GM21367 (cell line): ENCODE measurements around the gene BCAP29.
A peak's percentile ranks its signal among the peaks of the same experiment; 100 is the strongest.
"Not testable (repeated sequence)": the region's sequence is repeated elsewhere in the genome, so short reads cannot be mapped to it uniquely, and the experiment has no call there.

Experiments
- ATAC-seq: cut with Tn5 transposase; IDR thresholded peaks from one replicate; pipeline ENCODE4 v1.9.1; 2021; ENCODE audit not compliant: unreplicated experiment

BCAP29 gene, protein sequence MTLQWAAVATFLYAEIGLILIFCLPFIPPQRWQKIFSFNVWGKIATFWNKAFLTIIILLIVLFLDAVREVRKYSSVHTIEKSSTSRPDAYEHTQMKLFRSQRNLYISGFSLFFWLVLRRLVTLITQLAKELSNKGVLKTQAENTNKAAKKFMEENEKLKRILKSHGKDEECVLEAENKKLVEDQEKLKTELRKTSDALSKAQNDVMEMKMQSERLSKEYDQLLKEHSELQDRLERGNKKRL

DNA sequence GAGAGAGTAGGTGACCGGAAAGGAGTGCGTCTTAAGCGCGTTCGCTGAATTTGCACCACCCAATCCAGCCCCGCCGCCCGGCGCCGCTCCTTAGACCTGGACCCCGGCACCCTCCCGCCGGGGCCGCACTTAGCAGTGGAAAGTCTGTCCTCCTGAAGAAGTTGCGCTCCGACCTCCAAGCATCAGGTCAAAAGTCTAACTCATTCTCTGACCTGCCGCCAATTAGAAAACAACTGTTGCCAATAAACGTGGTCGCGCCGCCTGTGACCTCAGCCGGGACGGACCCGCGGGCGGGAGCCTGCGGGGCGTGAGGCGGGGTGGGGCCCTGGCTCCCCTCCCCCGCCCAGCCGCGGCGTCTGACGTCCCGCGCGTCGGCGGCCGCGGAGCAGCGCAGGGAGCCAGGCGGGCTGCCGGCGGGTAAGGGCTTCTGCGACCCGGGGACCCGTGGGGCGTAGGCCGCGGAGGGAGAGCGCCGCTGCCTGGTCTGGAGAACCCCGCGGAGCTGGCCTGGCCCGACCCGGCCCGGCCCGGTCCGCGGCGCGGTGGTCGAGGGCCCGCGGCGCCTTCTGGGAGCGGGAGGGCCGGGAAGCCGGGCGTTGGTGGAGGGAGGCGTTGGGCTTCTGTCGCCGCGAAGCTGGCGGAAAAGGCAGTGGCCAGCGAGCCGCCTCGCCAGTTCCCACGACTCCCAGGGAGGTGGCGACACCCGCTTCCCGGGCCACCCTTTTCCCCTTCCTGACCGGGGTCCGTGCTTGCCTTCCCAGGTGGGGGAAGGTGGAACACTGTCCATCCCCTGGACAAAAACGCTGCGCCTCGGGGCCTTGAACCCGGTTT, at the start of gene BCAP29:
BCAP29 (plus strand) TSS at position 362 of the 831 bp plus-strand sequence. CDS start 527 bp downstream, outside the sequence.
- peak; percentile 83 for ATAC-seq

DNA sequence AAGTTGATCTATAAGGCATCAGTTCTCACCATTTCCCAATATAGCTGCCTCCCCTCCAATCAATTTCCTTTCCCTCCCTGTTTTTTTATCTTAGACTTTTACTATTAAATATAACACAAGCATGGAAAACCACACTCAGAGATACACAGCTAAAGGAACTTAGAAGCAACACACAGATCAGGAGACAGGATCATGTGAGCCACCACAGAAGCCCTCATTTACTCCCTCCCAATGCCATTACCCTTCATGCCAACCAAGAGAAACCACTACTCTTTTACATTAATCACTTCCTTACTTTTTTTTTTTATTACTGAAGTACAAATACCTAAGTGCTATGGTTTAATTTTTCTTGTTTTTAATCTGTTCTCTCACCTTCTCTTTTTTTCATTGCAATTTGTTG, 49.3 kb upstream of the BCAP29 start:
- no peak for ATAC-seq

DNA sequence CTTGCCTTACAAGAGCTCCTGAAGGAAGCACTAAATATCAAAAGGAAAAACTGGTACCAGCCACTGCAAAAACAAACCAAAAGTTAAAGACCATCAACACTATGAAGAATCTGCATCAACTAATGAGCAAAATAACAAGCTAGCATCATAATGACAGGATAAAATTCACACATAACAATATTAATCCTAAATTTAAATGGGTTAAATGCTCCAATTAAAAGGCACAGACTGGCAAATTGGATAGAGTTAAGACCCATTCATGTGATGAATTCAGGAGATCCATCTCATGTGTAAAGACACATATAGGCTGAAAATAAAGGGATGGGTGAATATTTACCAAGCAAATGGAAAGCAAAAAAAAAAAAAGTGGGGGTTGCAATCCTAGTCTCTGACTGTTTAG, 45.9 kb upstream of the BCAP29 start:
- ATAC-seq: no peak

DNA sequence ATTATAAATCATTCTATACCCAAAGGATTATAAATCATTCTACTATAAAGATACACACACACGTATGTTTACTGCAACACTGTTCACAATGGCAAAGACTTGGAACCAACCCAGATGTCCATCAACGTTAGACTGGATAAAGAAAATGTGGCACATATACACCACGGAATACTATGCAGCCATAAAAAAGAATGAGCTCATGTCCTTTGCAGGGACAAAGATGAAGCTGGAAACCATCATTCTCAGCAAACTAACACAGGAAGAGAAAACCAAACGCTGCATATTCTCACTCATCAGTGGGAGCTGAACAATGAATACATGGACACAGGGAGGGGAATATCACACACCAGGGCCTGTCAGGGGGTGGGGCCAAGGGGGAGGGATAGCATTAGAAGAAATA, 42.8 kb upstream of the BCAP29 start:
- ATAC-seq: not testable (repeated sequence)

DNA sequence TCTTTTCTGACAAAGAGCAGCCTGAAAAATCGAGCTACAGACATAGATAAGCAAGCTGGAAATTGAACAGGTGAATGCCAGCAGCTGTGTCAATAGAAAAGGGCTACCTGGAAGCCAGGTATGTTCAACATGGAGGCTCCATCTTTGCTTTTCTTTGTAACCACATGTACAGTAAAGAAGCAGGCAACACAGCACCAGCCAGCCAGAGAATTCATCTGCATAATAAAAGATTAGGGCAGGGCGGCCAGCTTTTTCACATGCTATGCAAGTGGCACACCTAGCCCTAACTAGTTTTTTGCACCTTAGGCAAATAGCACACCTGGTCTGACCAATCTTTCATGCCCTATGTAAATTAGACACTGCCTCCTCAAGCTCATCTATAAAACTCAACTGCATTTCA, 42.0 kb upstream of the BCAP29 start:
- no peak for ATAC-seq

DNA sequence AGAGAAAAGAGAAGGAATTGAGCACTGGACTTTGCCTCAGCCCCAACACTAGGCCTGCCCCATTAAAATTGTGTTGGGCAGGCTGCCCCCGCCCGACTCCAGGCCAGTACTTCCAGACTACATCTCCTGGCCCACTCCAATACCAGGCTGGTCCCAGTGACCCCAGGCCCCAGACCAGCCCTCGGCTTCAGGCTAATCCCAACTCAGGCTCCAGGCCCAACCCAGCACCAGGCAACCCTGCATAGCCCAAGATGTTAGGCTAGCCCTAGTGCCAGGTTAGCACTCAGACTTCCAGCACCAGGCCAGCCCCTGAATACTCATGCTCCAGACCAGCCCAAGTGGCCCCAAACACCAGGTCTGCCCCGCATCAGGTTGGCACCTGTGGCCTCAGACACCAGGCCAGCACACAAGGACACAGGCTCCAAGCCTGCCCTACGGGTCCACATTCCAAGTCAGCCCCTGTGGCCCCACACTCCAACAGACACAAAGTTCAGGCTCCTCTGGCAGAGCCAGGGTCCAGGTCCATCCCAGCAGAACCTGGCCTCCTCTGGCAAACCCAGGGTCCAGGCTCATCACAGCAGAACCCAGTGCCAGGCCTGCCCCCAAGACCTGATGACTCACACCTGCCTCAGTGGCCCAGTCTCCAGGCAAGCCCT, 36.6 kb upstream of the BCAP29 start:
- ATAC-seq: no peak

DNA sequence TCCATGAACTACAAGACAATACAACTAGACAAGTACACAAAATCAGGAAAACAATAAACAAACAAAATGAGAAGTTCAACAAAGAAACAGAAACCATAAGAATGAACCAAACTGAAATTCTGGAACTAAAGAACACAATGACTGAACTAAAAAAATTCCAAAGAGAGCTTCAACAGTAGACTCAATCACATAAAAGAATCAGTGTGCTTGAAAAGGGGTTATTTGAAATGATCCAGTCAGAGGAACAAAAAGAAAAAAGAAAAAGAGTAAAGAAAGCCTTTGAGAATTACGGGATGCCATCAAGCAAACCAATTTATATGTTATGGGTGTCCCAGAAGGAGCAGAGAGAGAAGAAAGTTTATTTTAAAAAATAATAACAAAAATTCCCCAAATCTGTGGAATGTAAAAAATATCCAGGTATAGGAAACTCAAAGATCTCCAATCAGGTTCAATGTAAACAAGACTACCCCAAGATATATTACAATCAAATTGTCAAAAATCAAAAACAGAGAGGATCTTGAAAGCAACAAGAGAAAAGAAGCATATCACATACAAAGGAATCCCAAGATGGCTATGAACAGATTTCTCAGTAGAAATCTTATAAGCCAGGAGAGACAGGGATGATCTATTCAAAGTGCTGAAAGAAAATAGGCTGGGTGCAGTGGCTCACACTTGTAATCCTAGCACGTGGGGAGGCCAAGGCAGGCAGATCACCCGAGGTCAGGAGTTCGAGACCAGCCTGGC, 35.0 kb upstream of the BCAP29 start:
- ATAC-seq: no peak

DNA sequence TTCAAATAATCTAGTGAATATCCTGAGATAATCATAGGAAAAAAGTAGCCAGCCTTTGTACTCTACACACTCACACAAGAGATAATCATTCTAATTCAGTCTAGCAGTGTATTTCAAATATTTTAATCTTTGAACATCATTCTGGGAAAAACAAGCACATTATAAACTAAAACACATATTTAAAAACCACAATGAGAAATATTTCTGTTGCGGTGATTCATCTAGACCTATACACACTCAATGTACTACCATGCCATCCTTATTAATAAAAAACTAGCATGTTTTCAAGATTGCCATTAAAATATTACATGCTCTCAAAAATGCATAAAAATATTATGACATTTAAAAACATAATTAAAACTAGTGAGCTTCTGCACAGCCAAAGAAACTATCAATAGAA, 28.1 kb upstream of the BCAP29 start:
- no peak for ATAC-seq

DNA sequence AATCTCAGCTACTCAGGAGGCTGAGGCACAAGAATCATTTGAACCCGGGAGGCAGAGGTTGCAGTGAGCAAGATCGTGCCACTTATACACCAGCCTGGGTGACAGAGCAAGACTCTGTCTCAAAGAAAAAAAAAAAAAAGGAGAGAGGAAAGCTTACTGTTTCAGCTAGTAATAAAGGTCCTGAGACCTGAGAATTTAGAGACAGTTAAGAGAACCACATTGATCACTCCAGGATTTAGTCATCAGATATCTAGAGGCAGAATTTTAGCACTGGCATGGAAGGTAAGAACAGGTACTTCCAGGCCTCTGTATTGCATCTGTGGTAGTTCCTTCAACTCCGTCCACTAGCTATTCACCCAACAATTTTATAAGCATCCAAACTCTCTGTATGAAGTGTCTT, 24.2 kb upstream of the BCAP29 start:
- ATAC-seq: no peak

DNA sequence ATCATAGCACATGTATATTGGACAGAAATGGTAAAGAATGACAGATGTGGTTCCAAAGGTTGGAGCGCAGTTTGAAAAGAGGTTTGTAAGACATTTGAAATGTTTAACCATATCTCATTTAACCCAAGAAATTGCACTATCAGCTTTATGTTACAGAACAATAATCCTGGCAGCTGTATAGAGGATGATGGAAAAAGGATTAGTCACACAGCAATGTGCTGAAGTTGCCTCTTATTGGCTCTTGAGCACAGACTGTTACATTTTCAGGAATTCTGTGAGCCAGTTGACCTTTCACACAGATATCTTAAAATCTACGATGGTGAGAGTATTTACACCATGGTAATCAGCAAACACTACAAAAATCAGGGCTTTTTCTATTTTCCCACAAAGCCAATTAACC, 20.2 kb upstream of the BCAP29 start:
- no peak for ATAC-seq

DNA sequence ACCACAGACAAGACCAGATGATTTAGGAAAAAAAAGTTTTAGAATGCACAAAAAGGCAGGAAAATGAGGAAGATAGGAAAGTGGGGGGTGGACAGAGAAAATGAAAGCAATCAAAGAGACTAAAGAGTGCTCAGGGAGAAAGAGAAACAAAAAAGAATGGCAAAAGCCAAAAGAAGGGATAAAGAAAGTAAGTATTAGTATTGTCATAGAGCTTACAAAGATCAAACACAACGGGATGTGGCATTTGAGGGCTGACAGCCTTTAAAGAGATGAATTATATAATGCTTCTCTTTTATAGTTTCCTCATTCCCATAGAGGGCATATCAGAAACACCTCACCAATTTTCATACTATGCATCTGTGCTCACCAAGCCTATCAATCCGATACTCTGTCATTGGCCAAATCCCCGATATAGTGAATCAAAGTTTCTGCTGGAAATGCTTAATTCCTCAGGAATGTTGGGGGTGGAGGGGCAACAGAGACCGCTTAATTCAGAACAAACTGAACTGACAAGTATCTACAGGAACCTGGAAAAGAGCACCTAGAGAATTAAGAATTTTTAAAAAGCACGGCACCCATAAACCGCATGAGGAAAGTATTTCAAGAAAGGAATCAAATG, 19.0 kb upstream of the BCAP29 start:
- ATAC-seq: no peak

DNA sequence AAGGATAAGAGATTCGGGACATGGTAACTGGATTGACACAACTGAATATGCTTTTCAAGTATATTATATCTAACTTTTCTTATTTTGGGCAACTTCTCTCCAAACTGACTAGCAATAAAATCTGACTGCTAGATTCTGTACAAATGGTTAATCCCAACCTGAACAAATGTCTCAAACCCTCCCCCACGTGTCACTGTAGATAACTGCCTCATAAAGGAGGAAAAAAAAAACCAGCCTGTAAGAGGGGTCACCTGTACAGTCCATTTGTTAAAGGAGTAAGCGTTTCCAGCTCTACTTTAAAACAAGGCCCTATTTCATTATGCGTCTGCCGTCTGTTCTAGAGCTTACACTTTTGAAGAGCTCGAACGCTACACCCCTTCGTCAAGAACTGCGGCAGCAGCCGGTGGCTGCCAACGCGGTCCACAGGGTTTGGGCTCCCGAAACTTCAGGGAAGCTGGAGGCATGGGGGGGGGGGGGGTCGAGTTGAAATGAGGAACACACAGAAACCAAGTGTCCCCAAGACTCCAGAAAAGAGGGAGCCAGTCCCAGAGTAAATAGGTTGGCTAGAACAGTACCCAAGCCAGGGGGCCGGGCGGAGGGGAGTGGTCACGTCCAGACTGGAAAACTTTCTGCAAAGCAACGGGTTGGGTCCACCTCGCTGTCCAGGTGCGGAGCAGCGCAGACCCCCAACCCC, 16.8 kb upstream of the BCAP29 start:
- ATAC-seq: peak; percentile 40

DNA sequence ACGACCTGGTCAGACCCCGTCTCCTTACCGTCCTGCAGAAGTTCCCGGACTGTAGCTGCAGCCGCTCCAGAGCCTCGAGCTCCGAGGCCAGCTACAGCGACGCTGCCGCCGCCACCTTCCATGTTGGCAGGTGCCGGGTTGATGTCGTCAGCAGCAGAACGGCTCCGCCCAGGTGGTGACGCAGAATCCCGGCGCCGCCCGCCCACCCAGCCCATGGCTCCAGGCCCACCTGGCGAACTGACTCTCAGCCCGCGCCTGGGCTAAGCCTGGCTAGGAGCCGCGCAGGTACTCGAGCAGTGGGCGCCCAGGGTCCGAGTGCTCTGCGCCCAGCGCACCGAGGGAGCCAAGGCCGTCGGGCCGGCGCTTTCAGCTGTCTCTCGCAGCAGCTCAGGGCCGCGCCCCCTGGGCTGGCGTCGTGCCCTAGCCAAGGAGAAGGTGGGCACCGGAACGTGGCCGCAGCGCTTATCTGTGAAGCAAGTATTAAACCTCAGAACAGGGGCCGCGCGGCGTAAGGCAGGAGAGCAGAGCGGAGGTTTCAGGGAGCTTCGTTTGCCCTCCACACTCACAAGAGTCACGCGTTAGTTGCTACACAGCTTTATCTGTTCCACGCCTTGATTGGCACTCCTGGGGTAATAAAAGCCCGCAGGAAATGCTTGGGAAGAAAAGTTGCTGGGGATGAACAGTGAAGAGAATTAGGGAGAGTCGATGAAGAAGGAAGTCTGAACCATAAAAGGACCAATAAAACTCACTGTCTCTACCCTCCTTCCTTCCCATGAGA, 16.1 kb upstream of the BCAP29 start, which contains the start of the genes COG5 and DUS4L:
COG5 (minus strand) TSS at position 146 of the 778 bp plus-strand sequence; CDS start at position 122, 24 bp downstream.
DUS4L (plus strand) TSS at position 197 of the 778 bp plus-strand sequence. CDS start 3,100 bp downstream, outside the sequence.
- ATAC-seq: peak; percentile 93

DNA sequence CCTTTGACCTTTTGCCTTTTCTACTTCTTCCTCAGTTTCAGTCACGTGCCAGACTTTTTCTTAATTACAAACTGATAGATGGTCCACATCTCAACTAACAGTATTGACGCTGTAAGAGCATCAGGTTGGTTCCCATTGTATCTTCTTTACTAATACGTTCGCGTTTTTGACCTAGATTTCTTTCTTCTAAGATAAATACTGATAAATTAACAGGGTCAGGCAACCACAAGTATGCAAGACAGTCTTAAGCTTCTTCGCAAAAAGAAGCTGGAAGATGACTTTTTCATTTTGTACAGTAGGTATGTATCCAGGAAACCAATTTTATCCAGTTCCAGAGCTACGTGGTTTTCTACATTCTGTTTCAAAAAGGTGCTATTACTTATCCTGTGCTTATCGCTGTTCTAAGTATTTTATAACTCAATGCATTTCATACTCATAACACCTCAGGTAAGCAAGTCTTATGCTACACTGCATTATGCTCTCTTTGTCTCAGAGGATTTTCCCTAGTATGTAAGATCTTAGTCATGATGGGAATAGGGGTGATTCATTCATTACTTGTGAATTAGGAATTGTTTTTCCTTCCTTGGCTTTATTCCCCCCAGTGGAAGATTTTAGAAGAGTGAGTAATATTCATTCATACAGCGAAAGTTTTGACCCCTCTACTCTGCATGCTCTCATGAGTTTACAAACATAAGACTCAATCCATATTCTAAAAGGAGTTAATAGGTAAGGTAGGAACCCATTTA, 15.3 kb upstream of the BCAP29 start:
- ATAC-seq: no peak

DNA sequence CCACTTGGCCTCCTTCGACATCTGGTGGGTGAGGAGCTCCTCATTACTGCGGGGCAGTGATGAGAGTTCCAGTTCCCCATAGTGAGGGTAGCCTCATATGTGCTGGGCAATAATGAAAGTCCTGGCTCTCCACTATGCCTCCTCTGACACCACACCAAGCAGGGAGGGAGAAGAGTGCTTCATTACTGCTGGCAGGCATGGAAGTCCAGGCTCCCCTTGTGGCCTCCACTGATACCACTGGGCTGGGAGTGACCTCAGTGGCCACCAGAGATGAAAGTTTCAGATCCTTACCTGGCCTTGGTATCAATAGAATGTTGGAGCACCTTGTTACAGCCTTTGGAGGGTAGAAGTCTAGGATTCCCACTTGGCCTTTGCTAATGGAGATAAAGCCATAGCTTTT, 9.7 kb upstream of the BCAP29 start:
- no peak for ATAC-seq

DNA sequence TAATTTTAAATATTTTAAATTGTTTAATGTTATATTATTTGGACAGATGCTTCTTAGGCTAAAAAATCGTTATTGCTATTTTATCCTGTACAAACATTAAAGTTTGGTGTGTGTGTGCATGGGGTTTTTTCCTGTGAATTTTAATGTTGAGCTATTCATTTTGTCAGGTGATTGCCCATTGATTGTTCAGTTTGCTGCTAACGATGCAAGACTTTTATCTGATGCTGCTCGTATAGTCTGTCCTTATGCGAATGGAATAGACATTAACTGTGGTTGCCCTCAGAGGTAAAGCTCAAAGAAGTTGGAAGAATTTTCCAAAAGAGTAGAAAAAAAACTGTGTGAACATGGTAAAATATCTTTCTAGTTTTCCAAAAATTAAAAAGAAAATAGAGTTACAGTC, 6.5 kb upstream of the BCAP29 start:
- ATAC-seq: no peak

DNA sequence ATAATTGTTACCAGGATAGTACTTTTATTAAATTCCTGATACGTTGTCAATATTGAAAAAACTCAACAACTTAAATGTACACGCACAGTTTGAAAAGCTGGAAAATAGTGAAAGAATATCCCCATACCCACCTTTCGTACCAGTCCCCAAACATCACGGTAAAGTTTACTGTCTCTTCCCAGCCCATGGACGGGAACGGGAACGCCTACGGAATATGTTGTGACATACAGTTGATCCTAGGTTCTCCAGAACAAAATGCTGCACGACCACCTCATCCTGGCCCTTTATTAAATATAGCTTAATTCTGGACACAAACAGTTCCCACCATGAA, 527 bp upstream of the BCAP29 start:
- no peak for ATAC-seq

DNA sequence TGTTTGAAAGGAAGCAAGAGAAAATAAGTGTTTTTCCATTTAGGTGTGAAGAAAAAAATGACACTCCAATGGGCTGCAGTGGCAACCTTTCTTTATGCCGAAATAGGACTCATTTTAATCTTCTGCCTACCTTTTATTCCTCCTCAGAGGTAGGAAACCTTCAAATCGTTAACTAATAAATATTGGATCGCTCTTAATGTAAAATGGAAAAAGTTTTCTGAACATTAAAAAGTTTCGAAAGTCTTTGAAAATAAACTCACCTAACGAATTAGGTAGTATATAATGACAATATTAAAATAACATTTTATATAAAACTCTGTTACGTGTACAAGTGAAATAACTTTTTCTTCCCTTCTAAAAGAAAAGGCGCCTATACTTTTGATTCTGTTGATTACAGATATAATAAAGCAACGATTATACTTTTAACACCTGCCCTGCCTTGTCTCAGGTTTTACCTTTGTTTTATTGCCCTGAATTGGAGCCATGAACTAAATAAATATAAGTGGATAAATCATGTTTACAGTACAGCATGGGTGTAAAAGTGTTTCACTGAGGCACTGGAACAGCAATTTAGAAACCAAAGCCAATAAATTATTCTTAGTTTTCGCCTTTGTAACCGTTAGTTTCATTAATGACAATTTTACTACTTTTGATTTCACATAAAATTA, 804 bp downstream of the BCAP29 start:
- ATAC-seq: no peak
